ENCODE results near the gene MITF. TPM values are rescaled to one million over a fixed set of nuclear protein-coding genes. Genes with fewer than 3 reads are reported as not detected.

Gene MITF
- total RNA-seq, 1 donor from 2014 or later, result 0.25 TPM

- Mint-ChIP-seq H3K27ac (ENCODE audit: unreplicated experiment) (no peak overlapping the region), H3K9me3 (ENCODE audit: unreplicated experiment) (no peaks in the 10 kb centered on the region), H3K27me3 (ENCODE audit: unreplicated experiment) (no peaks in the 10 kb centered on the region), H3K4me3 (ENCODE audit: unreplicated experiment) (no peak overlapping the region), H3K36me3 (ENCODE audit: unreplicated experiment) (no peaks in the 10 kb centered on the region), H3K4me1 (ENCODE audit: low read depth, unreplicated experiment) (no peaks in the 10 kb centered on the region)
- TF ChIP-seq CTCF (IDR thresholded peaks at IDR 0.05; ENCODE audit: partially characterized antibody, unreplicated experiment), result no peak
- DNase-seq, result no peak
Measured at GRCh38 chr3:69878254-69878653, 139.0 kb downstream of the MITF start.

GRCh38 chr3:69879051-69879450 is 139.8 kb downstream of the MITF start:
- no peak overlapping the region for H3K4me3 Mint-ChIP-seq (ENCODE audit: unreplicated experiment)
- no peak for TF ChIP-seq CTCF (IDR thresholded peaks at IDR 0.05; ENCODE audit: partially characterized antibody, unreplicated experiment)
- DNase-seq, result no peak
- H3K27ac Mint-ChIP-seq (ENCODE audit: unreplicated experiment), result no peak overlapping the region
- no peaks in the 10 kb centered on the region for H3K36me3 Mint-ChIP-seq (ENCODE audit: unreplicated experiment)
- no peaks in the 10 kb centered on the region for H3K4me1 Mint-ChIP-seq (ENCODE audit: low read depth, unreplicated experiment)
- H3K9me3 Mint-ChIP-seq (ENCODE audit: unreplicated experiment), result no peaks in the 10 kb centered on the region
- no peaks in the 10 kb centered on the region for H3K27me3 Mint-ChIP-seq (ENCODE audit: unreplicated experiment)

- Mint-ChIP-seq H3K9me3 (ENCODE audit: unreplicated experiment) (no peaks in the 10 kb centered on the region), H3K36me3 (ENCODE audit: unreplicated experiment) (no peaks in the 10 kb centered on the region), H3K4me3 (ENCODE audit: unreplicated experiment) (no peak overlapping the region), H3K4me1 (ENCODE audit: low read depth, unreplicated experiment) (no peaks in the 10 kb centered on the region), H3K27ac (ENCODE audit: unreplicated experiment) (no peak overlapping the region), H3K27me3 (ENCODE audit: unreplicated experiment) (no peaks in the 10 kb centered on the region)
- no peak for DNase-seq
- TF ChIP-seq CTCF (IDR thresholded peaks at IDR 0.05; ENCODE audit: partially characterized antibody, unreplicated experiment), result no peak
Measured at GRCh38 chr3:69880069-69880640, 140.9 kb downstream of the MITF start.

- H3K36me3 Mint-ChIP-seq (ENCODE audit: unreplicated experiment), result no peaks in the 10 kb centered on the region
- TF ChIP-seq CTCF (IDR thresholded peaks at IDR 0.05; ENCODE audit: partially characterized antibody, unreplicated experiment), result no peak
- H3K9me3 Mint-ChIP-seq (ENCODE audit: unreplicated experiment), result no peaks in the 10 kb centered on the region
Measured at GRCh38 chr3:69881051-69881450, 141.8 kb downstream of the MITF start.

GRCh38 chr3:69881756-69882428 is 142.6 kb downstream of the MITF start:
- no peak overlapping the region for H3K27ac Mint-ChIP-seq (ENCODE audit: unreplicated experiment)
- no peaks in the 10 kb centered on the region for H3K36me3 Mint-ChIP-seq (ENCODE audit: unreplicated experiment)
- TF ChIP-seq CTCF (IDR thresholded peaks at IDR 0.05; ENCODE audit: partially characterized antibody, unreplicated experiment), result no peak

More at GRCh38 chr3:69881051-69881450, 141.8 kb downstream of the MITF start:
- DNase-seq, result no peak
- no peak overlapping the region for H3K27ac Mint-ChIP-seq (ENCODE audit: unreplicated experiment)
- H3K27me3 Mint-ChIP-seq (ENCODE audit: unreplicated experiment), result no peaks in the 10 kb centered on the region
- H3K4me1 Mint-ChIP-seq (ENCODE audit: low read depth, unreplicated experiment), result no peaks in the 10 kb centered on the region
- H3K4me3 Mint-ChIP-seq (ENCODE audit: unreplicated experiment), result no peak overlapping the region

More at GRCh38 chr3:69881756-69882428, 142.6 kb downstream of the MITF start:
- no peak overlapping the region for H3K4me3 Mint-ChIP-seq (ENCODE audit: unreplicated experiment)
- DNase-seq, result no peak
- no peaks in the 10 kb centered on the region for H3K9me3 Mint-ChIP-seq (ENCODE audit: unreplicated experiment)
- H3K4me1 Mint-ChIP-seq (ENCODE audit: low read depth, unreplicated experiment), result no peaks in the 10 kb centered on the region
- no peaks in the 10 kb centered on the region for H3K27me3 Mint-ChIP-seq (ENCODE audit: unreplicated experiment)
